Stomach (tissue), 4 donors: ENCODE data around the gene VAMP1.
A peak's percentile ranks its signal among the peaks of the same experiment; 100 is the strongest.

ENCODE experiments used
- POLR2A ChIP-seq, 4 donors: fragments of 450-650 bp; IDR thresholded peaks; one replicate each; pipeline ENCODE4 v1.6.1; 2016; ENCODE audit warnings: antibody characterized with exemption in 4 of 4, control low read depth in 2 of 4, mild to moderate bottlenecking in 1 of 4, moderate library complexity in 1 of 4
- TF ChIP-seq, protein P1 (sequence below), 7 experiments: fragments of 450-650 bp in 4 of 7; fragments of 200-600 bp in 3 of 7; sonication (generic) in 3 of 7; IDR thresholded peaks; one replicate each; pipeline ENCODE4 v1.5.1; 2016 to 2019; ENCODE audit warnings: antibody characterized with exemption in 7 of 7, control low read depth in 2 of 7, mild to moderate bottlenecking in 1 of 7

DNA sequence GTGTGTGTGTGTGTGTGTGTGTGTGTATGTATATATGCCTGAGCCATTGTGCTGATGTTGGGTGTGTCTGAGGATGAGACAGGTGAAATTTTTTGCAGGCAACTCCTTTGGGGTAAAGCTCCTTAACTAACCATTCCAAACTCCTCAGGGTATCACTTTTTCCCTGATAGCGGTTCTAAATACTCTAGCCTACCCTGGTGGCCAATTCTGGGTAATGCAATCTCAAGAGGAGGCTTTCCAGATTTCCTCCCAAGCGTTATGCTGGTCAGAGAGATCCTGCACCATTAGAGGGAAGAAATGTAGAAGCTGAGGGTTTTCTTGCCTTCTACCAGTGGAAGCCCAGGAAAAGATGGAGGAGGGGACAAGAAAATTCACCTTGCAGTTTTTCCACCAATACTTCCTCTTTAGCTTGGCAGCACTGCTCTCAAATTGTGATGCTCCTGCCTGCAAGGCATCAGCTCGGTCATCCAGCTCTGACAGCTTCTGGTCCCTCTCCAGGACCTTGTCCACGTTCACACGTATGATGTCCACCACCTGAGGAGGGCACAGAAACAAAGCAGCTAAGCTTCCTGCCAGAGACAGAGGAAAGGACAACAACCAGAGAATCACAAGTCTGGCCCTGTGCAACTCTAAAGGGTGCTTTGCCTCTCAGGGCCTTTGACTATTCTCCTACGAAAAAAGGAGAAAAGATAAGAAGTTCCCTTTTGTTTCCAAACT lies 4.9 kb downstream of the VAMP1 start:
- no peak for TF ChIP-seq POLR2A (IDR thresholded peaks at IDR 0.05)
- TF ChIP-seq, protein P1, sequence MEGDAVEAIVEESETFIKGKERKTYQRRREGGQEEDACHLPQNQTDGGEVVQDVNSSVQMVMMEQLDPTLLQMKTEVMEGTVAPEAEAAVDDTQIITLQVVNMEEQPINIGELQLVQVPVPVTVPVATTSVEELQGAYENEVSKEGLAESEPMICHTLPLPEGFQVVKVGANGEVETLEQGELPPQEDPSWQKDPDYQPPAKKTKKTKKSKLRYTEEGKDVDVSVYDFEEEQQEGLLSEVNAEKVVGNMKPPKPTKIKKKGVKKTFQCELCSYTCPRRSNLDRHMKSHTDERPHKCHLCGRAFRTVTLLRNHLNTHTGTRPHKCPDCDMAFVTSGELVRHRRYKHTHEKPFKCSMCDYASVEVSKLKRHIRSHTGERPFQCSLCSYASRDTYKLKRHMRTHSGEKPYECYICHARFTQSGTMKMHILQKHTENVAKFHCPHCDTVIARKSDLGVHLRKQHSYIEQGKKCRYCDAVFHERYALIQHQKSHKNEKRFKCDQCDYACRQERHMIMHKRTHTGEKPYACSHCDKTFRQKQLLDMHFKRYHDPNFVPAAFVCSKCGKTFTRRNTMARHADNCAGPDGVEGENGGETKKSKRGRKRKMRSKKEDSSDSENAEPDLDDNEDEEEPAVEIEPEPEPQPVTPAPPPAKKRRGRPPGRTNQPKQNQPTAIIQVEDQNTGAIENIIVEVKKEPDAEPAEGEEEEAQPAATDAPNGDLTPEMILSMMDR (IDR thresholded peaks at IDR 0.05), result peak in 6 of 7 experiments; percentile 50 to 94 (median 80)
